CD4-positive, alpha-beta T cell (primary cell): ENCODE results near the gene LLCFC1. TPM values are rescaled to one million over a fixed set of nuclear protein-coding genes. Genes with fewer than 3 reads are reported as not detected.

ENCODE experiments used
- ATAC-seq: fragments of 200-7000 bp; cut with Tn5 transposase; one replicate; pipeline ENCODE4 v1.10.0; 2022; ENCODE audit warnings: mild to moderate bottlenecking; ENCODE audit not compliant: poor library complexity
- CTCF ChIA-PET: fragments of 350-600 bp; sonication (Branson Sonifier 250); formaldehyde crosslinking; loops from one replicate; lab custom pipeline; 2021; ENCODE audit warnings: antibody characterized with exemption, inconsistent platforms; lab: Charles Lee
- POLR2A ChIA-PET: fragments of 350-600 bp; sonication (Branson Sonifier 250); formaldehyde crosslinking; loops from one replicate; lab custom pipeline; 2021; ENCODE audit warnings: antibody characterized with exemption, inconsistent platforms; lab: Charles Lee
- DNase-seq, 14 experiments: peaks; one replicate each; pipeline ENCODE4 v3.0.0-alpha.2; 2013 to 2020; ENCODE audit warnings: mixed read lengths in 2 of 14
- H3K27ac ChIP-seq, 2 donors: one replicate each; pipeline versions ENCODE4 v1.5.1 to v1.7.0; 2013; ENCODE audit warnings: low read length in 2 of 2, low read depth in 1 of 2, mild to moderate bottlenecking in 1 of 2
- H3K27me3 ChIP-seq, 2 experiments: 1 replicate in 1 of 2; 2 replicates in 1 of 2; pipeline versions ENCODE4 v1.6.1 to v1.7.0; 2013; ENCODE audit warnings: low read length in 2 of 2, control low read depth in 1 of 2, mild to moderate bottlenecking in 1 of 2, moderate library complexity in 1 of 2; ENCODE audit not compliant: insufficient read depth in 2 of 2, control insufficient read depth in 1 of 2
- H3K36me3 ChIP-seq: one replicate; pipeline ENCODE4 v1.6.1; 2013; ENCODE audit warnings: low read length, control low read depth; ENCODE audit not compliant: insufficient read depth
- H3K4me1 ChIP-seq: one replicate; pipeline ENCODE4 v1.6.1; 2013; ENCODE audit warnings: low read length, control low read depth; ENCODE audit not compliant: insufficient read depth
- H3K4me3 ChIP-seq: one replicate; pipeline ENCODE4 v1.5.1; 2013; ENCODE audit warnings: mild to moderate bottlenecking, low read length, moderate library complexity
- H3K9me3 ChIP-seq, 2 experiments: 1 replicate in 1 of 2; 2 replicates in 1 of 2; pipeline versions ENCODE4 v1.6.1 to v1.7.0; 2013; ENCODE audit warnings: low read length in 2 of 2, mild to moderate bottlenecking in 2 of 2, control low read depth in 1 of 2, moderate library complexity in 1 of 2; ENCODE audit not compliant: control insufficient read depth in 1 of 2, insufficient read depth in 1 of 2
- H3K27ac Mint-ChIP-seq: one replicate; pipeline ENCODE4 v1.8.0; 2020; ENCODE audit warnings: mixed read lengths
- H3K27me3 Mint-ChIP-seq: one replicate; pipeline ENCODE4 v1.8.0; 2021; ENCODE audit warnings: mixed read lengths
- H3K36me3 Mint-ChIP-seq: one replicate; pipeline ENCODE4 v1.8.0; 2021; ENCODE audit warnings: low read depth, mixed read lengths
- H3K4me1 Mint-ChIP-seq: one replicate; pipeline ENCODE4 v1.8.0; 2021; ENCODE audit warnings: low read depth, mixed read lengths
- H3K4me3 Mint-ChIP-seq: one replicate; pipeline ENCODE4 v1.8.0; 2020; ENCODE audit warnings: mild to moderate bottlenecking, mixed read lengths
- H3K9me3 Mint-ChIP-seq: one replicate; pipeline ENCODE4 v1.8.0; 2020; ENCODE audit warnings: mixed read lengths
- intact Hi-C, 2 experiments: fragments of 100-400 bp; cut with DNase I in 1 of 2; cut with micrococcal nuclease in 1 of 2; formaldehyde crosslinking; loops; one replicate each; pipeline versions ENCODE4 v1.15.1 to v1.9.0; 2023 to 2025; cut with DNase I, micrococcal nuclease
- total RNA-seq, 174 experiments: library from RNA in 2 of 174; stranded (reverse) in 2 of 174; gene quantifications; one replicate each; pipeline ENCODE4 v1.2.3 and lab custom pipeline; 2021 to 2026
- TF ChIP-seq, protein P1 (sequence below): fragments of 200-600 bp; IDR thresholded peaks from one replicate; pipeline ENCODE4 v1.8.0; 2022; ENCODE audit warnings: antibody characterized with exemption, mild to moderate bottlenecking

The LLCFC1 gene
- total RNA-seq, 2 experiments from 2014 or later = not detected

DNA sequence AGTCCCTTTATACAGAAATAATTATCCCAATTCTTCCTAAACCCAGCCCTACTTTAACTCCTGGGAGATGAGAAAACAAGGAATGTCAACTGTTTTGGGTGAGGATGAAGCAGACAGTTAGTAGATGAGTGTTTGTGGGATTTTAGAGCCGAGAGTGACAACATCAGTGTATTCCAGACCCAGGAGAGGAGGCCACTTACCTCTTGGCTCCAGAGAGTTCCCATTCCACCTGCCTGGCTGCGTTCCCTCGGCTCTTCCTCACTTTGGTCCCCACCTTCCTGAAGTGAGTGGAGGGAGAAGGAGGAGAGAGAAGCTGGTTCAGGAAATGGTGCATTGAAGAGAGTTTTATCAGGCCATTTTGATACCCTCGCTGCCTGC, 22.3 kb downstream of the LLCFC1 start:
- no peak overlapping the region for H3K4me3 Mint-ChIP-seq
- Histone ChIP-seq H3K27ac (no peak overlapping the region), H3K4me3 (no peak overlapping the region), H3K9me3 (no peaks in the 10 kb centered on the region), H3K27me3 (peaks cover 0 to 5% of the 10 kb centered on the region in 2 experiments), H3K4me1 (no peaks in the 10 kb centered on the region), H3K36me3 (no peaks in the 10 kb centered on the region)
- H3K27me3 Mint-ChIP-seq = peaks cover 26% of the 10 kb centered on the region
- CTCF ChIA-PET = no interaction called here
- no peak overlapping the region for H3K27ac Mint-ChIP-seq
- POLR2A ChIA-PET = no interaction called here
- TF ChIP-seq, protein P1, sequence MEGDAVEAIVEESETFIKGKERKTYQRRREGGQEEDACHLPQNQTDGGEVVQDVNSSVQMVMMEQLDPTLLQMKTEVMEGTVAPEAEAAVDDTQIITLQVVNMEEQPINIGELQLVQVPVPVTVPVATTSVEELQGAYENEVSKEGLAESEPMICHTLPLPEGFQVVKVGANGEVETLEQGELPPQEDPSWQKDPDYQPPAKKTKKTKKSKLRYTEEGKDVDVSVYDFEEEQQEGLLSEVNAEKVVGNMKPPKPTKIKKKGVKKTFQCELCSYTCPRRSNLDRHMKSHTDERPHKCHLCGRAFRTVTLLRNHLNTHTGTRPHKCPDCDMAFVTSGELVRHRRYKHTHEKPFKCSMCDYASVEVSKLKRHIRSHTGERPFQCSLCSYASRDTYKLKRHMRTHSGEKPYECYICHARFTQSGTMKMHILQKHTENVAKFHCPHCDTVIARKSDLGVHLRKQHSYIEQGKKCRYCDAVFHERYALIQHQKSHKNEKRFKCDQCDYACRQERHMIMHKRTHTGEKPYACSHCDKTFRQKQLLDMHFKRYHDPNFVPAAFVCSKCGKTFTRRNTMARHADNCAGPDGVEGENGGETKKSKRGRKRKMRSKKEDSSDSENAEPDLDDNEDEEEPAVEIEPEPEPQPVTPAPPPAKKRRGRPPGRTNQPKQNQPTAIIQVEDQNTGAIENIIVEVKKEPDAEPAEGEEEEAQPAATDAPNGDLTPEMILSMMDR = no peak
- DNase-seq (no peak), ATAC-seq (no peak)
- H3K9me3 Mint-ChIP-seq = peaks cover under 1% of the 10 kb centered on the region
- no peaks in the 10 kb centered on the region for H3K36me3 Mint-ChIP-seq
- H3K4me1 Mint-ChIP-seq = no peaks in the 10 kb centered on the region
- intact Hi-C loops = no loop called here

DNA sequence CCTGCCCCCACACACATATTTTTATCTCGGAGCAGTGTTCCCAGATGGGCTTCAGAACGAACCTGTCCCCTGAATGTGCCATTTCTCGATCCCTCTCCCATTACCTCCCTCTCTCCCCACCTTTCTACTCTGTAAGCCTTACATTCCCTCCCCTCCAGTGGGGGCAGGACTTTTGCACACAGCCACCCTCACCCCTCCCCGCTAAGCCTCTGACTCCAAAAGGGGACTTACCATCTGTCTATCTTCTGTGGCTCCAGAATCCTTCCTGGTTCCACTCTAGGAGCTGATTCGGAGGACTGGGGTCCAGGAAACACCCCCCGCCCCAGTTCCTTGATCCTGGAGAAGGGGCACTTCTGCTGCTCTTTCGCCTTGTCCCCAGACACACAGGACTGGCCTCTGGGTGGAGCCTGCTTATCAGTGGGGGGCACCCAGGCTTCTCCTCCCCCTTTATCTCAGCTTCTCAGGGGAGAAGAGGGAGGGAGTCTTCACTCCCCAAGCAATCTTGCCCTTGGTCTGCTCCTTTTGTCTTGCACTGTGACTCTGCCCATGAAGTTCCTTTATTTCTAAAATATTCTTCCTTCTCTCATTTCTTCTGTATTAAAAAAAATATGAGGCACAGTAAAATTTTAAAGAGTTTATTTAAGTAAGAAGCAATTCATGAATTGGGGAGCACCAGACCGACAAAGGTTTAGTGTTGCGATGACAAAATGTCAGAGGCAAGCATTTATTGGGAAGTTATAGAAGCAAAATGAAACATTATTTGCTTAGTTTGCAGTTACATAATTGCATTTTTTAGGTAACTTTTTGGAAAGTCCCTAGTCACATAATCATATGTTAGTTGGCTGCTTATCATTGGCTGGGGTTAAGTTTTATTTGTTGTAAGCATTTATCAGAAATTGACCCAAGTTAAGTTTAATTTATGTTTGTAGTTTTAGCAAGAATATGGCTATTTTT, 23.0 kb downstream of the LLCFC1 start, which contains the start of gene KEL:
TSS of gene KEL (minus strand) at position 391 of the 954 bp plus-strand sequence. CDS start at position 234, 157 bp downstream.
- POLR2A ChIA-PET = no interaction called here
- no peaks in the 10 kb centered on the region for H3K9me3 Mint-ChIP-seq
- H3K27ac Mint-ChIP-seq = no peak within 1 kb of the TSS
- Histone ChIP-seq H3K4me1 (no peaks in the 10 kb centered on the region), H3K36me3 (no peaks in the 10 kb centered on the region), H3K9me3 (no peaks in the 10 kb centered on the region), H3K27me3 (peaks cover 0 to 10% of the 10 kb centered on the region in 2 experiments), H3K27ac (no peak within 1 kb of the TSS), H3K4me3 (no peak within 1 kb of the TSS)
- DNase-seq = no peak
- ATAC-seq = no peak
- H3K4me3 Mint-ChIP-seq = no peak within 1 kb of the TSS
- no peaks in the 10 kb centered on the region for H3K4me1 Mint-ChIP-seq
- TF ChIP-seq, protein P1 = no peak
- H3K27me3 Mint-ChIP-seq = peaks cover 30% of the 10 kb centered on the region
- CTCF ChIA-PET = no interaction called here
- intact Hi-C loops = no loop called here
- H3K36me3 Mint-ChIP-seq = no peaks in the 10 kb centered on the region

DNA sequence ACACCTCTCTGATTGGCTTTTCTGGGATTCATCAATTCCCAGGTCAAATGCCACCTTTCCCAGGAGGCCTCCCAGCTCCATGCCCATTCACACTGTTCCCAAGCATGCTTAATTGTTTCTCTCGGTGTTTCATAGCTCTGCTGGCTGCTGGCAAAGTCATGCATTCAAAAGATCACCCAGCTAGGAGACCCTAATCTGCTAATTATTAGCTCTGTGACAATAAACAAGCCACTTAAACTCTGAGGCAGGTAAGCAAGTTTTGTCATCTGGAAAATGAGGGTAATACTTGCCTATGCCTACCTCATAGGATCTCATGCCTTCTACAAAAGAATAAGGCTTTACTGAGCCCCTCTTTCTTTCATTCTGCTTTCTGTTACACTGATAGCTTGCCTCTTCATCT, 23.7 kb downstream of the LLCFC1 start:
- ATAC-seq = no peak
- no peaks in the 10 kb centered on the region for H3K36me3 ChIP-seq
- H3K27ac ChIP-seq = no peak overlapping the region
- H3K4me1 ChIP-seq = no peaks in the 10 kb centered on the region
- peaks cover 38% of the 10 kb centered on the region for H3K27me3 Mint-ChIP-seq
- ChIA-PET CTCF (no interaction called here), POLR2A (no interaction called here)
- intact Hi-C loops = no loop called here
- H3K36me3 Mint-ChIP-seq = no peaks in the 10 kb centered on the region
- TF ChIP-seq, protein P1 = no peak
- no peak for DNase-seq
- H3K27ac Mint-ChIP-seq = no peak overlapping the region
- H3K4me1 Mint-ChIP-seq = no peaks in the 10 kb centered on the region
- no peaks in the 10 kb centered on the region for H3K9me3 Mint-ChIP-seq
- no peak overlapping the region for H3K4me3 ChIP-seq
- H3K4me3 Mint-ChIP-seq = no peak overlapping the region
- H3K27me3 ChIP-seq = peaks cover 0 to 10% of the 10 kb centered on the region in 2 experiments
- no peaks in the 10 kb centered on the region for H3K9me3 ChIP-seq
